HepG2 (cell line): ENCODE measurements around the gene RPL35A. TPM values are rescaled to one million over a fixed set of nuclear protein-coding genes. Genes with fewer than 3 reads are reported as not detected.

Experiments
- BORCS8-MEF2B ChIP-seq: sonication (generic); formaldehyde crosslinking; IDR thresholded peaks from 2 replicates; pipeline ENCODE4 v1.8.0; 2022; ENCODE audit warnings: mild to moderate bottlenecking, missing genetic modification reagents
- CREBL2 ChIP-seq: sonication (generic); formaldehyde crosslinking; IDR thresholded peaks from 2 replicates; pipeline ENCODE4 v1.8.1; 2023; ENCODE audit warnings: missing genetic modification reagents, mild to moderate bottlenecking, borderline replicate concordance
- DMAP1 ChIP-seq: IDR thresholded peaks from 2 replicates; pipeline ENCODE4 v1.6.1; 2016
- GZF1 ChIP-seq: sonication (generic); formaldehyde crosslinking; IDR thresholded peaks from 2 replicates; pipeline ENCODE4 v1.5.1; 2020; ENCODE audit warnings: mild to moderate bottlenecking, missing genetic modification reagents
- MXD1 ChIP-seq: sonication (generic); formaldehyde crosslinking; IDR thresholded peaks from 2 replicates; pipeline ENCODE4 v1.4.0; 2020; ENCODE audit warnings: mild to moderate bottlenecking, missing genetic modification reagents
- RORA ChIP-seq: sonication (generic); formaldehyde crosslinking; IDR thresholded peaks from 2 replicates; pipeline ENCODE4 v1.5.0; 2020; ENCODE audit warnings: mild to moderate bottlenecking, missing genetic modification reagents, moderate library complexity
- TBX2 ChIP-seq: sonication (generic); formaldehyde crosslinking; IDR thresholded peaks from 2 replicates; pipeline ENCODE4 v1.5.0; 2020; ENCODE audit warnings: missing genetic modification reagents, mild to moderate bottlenecking, borderline replicate concordance
- ZNF224 ChIP-seq: sonication (generic); formaldehyde crosslinking; IDR thresholded peaks from 2 replicates; pipeline ENCODE4 v1.5.0; 2020; ENCODE audit warnings: mild to moderate bottlenecking, missing genetic modification reagents
- ZNF235 ChIP-seq: sonication (generic); formaldehyde crosslinking; IDR thresholded peaks from 2 replicates; pipeline ENCODE4 v1.8.1; 2023; ENCODE audit warnings: mild to moderate bottlenecking, missing genetic modification reagents, borderline replicate concordance
- ZNF253 ChIP-seq: sonication (generic); formaldehyde crosslinking; IDR thresholded peaks from 2 replicates; pipeline ENCODE4 v1.8.0; 2022; ENCODE audit warnings: mild to moderate bottlenecking, missing genetic modification reagents, borderline replicate concordance
- ZNF260 ChIP-seq: sonication (generic); formaldehyde crosslinking; IDR thresholded peaks from 2 replicates; pipeline ENCODE4 v1.4.0; 2020; ENCODE audit warnings: missing genetic modification reagents, low read depth, mild to moderate bottlenecking, borderline replicate concordance
- ZNF329 ChIP-seq: sonication (generic); formaldehyde crosslinking; IDR thresholded peaks from 2 replicates; pipeline ENCODE4 v1.9.0; 2021; ENCODE audit warnings: low read depth, mild to moderate bottlenecking, missing genetic modification reagents
- ZNF513 ChIP-seq: sonication (generic); formaldehyde crosslinking; conservative IDR thresholded peaks from 2 replicates; pipeline ENCODE4 v1.5.0; 2020; ENCODE audit warnings: missing genetic modification reagents
- ZNF562 ChIP-seq: sonication (generic); formaldehyde crosslinking; IDR thresholded peaks from 2 replicates; pipeline ENCODE4 v1.8.0; 2022; ENCODE audit warnings: missing genetic modification reagents, borderline replicate concordance
- ZNF597 ChIP-seq: sonication (generic); formaldehyde crosslinking; IDR thresholded peaks from 2 replicates; pipeline ENCODE4 v1.5.0; 2020; ENCODE audit warnings: missing genetic modification reagents
- ZNF674 ChIP-seq: sonication (generic); formaldehyde crosslinking; IDR thresholded peaks from 2 replicates; pipeline ENCODE4 v1.5.0; 2020; ENCODE audit warnings: low read depth, mild to moderate bottlenecking, missing genetic modification reagents
- ZNF724P ChIP-seq: sonication (generic); formaldehyde crosslinking; IDR thresholded peaks from 2 replicates; pipeline ENCODE4 v1.8.0; 2022; ENCODE audit warnings: missing genetic modification reagents, borderline replicate concordance
- polyA plus RNA-seq, 8 experiments: library from polyadenylated mRNA; depleted of rRNA in 3 of 8; stranded (reverse) in 7 of 8; unstranded in 1 of 8; fragments of >200 nt; fragmentation: Illumina TruSeq in 4 of 8; extraction: Trizol in 4 of 8; gene quantifications; 2 replicates each; pipeline versions ENCODE4 v1.2.1 to v1.2.3, GENCODE V29; 2011 to 2016; ENCODE audit warnings: low read depth in 4 of 8, missing spikeins in 1 of 8, mixed read lengths in 1 of 8; ENCODE audit not compliant: insufficient read depth in 1 of 8
- total RNA-seq, 5 experiments: library from RNA; depleted of rRNA; stranded (reverse); fragments of >200 nt; fragmentation: Illumina TruSeq; extraction: Trizol; gene quantifications; 2 replicates each; pipeline ENCODE4 v1.2.3, GENCODE V29; 2016; ENCODE audit warnings: low read depth in 1 of 5

Gene RPL35A
- total and polyA plus RNA-seq, 2 of the 13 experiments (the other 11 are each of a cell fraction or from before 2014, with no cell fraction given), result 1,001 to 1,582 TPM

- TF ChIP-seq ZNF513 (CRISPR knock-in tag) (no peak), ZNF724P (CRISPR knock-in tag) (no peak), DMAP1 (CRISPR knock-in tag) (0 out of 2 replicates have a peak, but pooled peaks have one; percentile 30), BORCS8-MEF2B (CRISPR knock-in tag) (no peak; the same call in 1 of the 2 replicates), ZNF253 (CRISPR knock-in tag) (no peak; the same call in 1 of the 2 replicates), TBX2 (CRISPR knock-in tag) (peak; percentile 35; the same call in 1 of the 2 replicates), ZNF235 (CRISPR knock-in tag) (no peak), ZNF562 (CRISPR knock-in tag) (no peak), RORA (CRISPR knock-in tag) (no peak), GZF1 (no peak), MXD1 (CRISPR knock-in tag) (no peak), ZNF224 (CRISPR knock-in tag) (0 out of 2 replicates have a peak, but pooled peaks have one; percentile 35), ZNF260 (CRISPR knock-in tag) (no peak), ZNF597 (CRISPR knock-in tag) (no peak), ZNF674 (CRISPR knock-in tag) (no peak), CREBL2 (CRISPR knock-in tag) (no peak), ZNF329 (0 out of 2 replicates have a peak, but pooled peaks have one; percentile 2)
- TF ChIP-seq, all 625 proteins: peak for 16
These were observed 10.9 kb downstream of the RPL35A start (continued) for GRCh38 chr3:197960694-197961581.
